ENCODE measurements around the gene ENTHD1.
A peak's percentile ranks its signal among the peaks of the same experiment; 100 is the strongest.

The ENTHD1 gene

DNA sequence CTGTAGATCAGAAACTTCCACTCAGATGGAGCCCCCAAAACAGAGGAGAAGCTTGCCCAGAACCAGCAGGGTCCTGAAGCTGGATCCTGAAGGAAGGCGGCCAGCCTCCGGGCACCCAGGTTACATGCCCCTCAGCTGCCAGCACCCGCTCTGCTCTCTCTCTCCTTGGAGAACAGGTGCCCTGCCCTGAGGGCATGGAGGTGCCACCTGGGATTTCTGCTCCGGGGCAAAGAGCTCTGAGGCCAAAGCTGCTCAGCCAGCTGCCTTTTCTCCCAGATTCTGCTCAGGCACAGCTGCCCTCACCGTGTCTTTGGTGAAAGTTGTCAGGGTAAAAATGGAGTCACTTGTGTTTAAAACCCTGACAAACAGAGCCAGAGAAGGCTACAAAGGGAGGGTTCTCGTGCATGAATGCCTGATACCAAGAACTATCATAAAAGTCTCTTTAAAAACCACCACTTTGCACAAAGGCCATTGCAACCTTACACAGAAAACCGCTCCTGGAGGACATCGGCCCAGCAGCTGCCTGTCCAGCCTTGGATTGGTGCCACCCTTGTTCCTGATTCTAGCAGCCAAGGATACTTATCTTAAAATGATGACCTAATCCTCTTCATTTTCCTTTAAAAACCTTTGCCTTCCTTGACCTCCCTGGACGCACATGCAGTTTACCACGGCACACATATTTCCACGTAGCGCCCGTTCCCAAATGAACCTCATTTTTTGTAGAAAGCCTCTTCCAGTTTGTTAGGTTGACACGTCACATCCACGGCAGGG is 183.0 kb downstream of the ENTHD1 start:
- DNase-seq: no peak
- intact Hi-C loops (cut with DNase I): no loop called here

- DNase-seq: no peak
- intact Hi-C loops (cut with DNase I): no loop called here
These were observed 185.7 kb downstream of the ENTHD1 start for GRCh38 chr22:39707816-39708215.

- no peak for DNase-seq
- intact Hi-C loops (cut with DNase I): no loop called here
These were observed 186.2 kb downstream of the ENTHD1 start for GRCh38 chr22:39707351-39707750.

- DNase-seq: no peak
- intact Hi-C loops (cut with DNase I): no loop called here
These were observed 187.0 kb downstream of the ENTHD1 start for GRCh38 chr22:39706376-39707140.

DNA sequence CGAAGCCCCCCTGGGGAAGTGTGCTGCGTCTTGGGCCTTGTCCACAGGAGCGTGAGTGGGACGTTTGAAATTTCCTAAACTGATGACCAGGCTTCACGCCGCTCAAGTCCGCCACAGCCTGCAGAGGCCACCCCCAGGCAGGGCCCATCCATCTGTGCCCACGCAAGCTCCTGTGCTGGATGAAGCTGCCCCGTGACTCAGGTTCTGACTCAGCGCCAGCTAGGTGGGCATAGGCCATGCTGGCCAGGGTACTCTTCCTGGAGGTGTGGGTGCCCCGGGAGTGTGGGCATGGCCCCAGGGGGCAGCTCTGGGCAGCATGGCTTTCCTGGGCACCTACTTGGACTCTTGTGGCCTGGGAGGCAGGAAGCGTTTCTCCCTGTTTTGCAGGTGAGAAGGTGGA is 188.2 kb downstream of the ENTHD1 start:
- DNase-seq: no peak
- intact Hi-C loops (cut with DNase I): no loop called here

- DNase-seq: peak in 2 of 42 donors; percentile 18 to 20
These were observed 189.5 kb downstream of the ENTHD1 start for GRCh38 chr22:39703928-39704639.

GRCh38 chr22:39703091-39703490 is 190.5 kb downstream of the ENTHD1 start:
- intact Hi-C loops (cut with DNase I): no loop called here

More at GRCh38 chr22:39703928-39704639, 189.5 kb downstream of the ENTHD1 start:
- intact Hi-C loops (cut with DNase I): no loop called here

GRCh38 chr22:39700565-39700964 is 193.0 kb downstream of the ENTHD1 start:
- intact Hi-C loops (cut with DNase I): no loop called here

More at GRCh38 chr22:39703091-39703490, 190.5 kb downstream of the ENTHD1 start:
- DNase-seq: no peak

DNA sequence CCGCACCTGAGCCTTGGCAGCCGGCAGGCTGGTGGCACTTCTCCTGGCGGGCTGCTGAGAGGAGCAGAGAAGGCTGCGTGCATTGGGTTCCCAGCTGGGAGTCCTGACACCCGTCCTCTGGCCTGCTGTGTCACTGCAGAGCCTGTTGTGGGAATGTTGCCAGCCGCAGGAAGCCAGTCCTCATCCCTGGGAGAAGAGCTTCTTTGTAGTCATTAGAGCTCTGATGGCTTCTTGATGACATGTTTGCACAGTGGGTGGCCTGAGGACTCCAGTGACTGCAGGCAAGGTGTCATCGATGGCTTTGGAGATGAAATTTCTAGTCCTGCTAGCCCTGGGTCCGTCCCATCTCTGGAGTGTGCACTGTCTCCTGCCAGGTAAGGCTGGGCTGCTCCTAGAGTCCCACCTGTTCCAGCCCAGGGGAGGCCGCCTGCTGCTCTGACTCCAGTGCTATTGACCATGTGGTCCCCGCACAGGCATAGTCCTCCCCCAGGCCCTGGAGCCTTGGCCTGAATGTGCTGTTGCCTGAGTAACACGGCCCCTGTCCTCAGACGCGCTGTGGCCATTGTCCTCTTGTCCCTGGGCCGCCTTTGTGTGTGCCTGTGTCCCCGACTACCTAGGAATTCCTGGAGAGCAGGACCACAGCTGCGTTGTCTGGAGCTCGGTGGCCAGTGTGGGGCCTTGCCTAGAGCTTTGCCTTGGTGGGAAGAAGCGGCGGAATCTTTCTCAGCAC is 193.8 kb downstream of the ENTHD1 start:
- intact Hi-C loops (cut with DNase I): no loop called here

More at GRCh38 chr22:39700565-39700964, 193.0 kb downstream of the ENTHD1 start:
- DNase-seq: no peak

GRCh38 chr22:39697790-39698430 is 195.7 kb downstream of the ENTHD1 start:
- intact Hi-C loops (cut with DNase I): no loop called here
- no peak for DNase-seq

More for the DNA sequence above, 193.8 kb downstream of the ENTHD1 start:
- DNase-seq: peak in 35 of 42 donors; percentile 9 to 66 (median 41)

DNA sequence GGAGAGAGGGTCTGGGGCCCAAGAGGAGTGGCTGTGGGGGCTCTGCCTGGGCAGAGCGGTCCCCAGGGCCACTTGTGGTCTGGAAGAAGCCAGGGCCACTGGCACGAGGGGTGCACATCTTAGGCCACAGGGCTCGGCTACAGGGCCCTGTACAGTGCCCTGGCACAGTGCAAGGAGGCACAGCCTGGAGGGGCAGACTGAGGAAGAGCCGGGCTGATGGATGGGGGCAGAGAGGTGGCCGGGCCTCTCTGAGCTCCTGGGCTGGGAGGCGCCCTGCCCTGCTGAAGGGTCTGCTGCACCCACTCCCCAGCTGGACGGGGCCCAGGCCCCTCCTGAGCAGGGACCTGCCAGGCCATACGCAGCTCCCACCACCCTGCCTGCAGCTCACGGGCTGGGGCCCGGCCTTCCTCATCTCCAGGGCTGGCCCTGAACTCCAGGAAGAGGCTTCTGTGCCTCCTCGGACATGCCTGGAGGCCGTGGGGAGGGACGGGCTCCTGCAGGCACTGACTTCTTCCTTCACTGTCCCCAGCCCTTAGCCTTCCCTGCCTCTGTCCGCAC is 199.5 kb downstream of the ENTHD1 start:
- intact Hi-C loops (cut with DNase I): no loop called here

More for the DNA sequence above, 199.5 kb downstream of the ENTHD1 start:
- DNase-seq: no peak

Measured in head of caudate nucleus (tissue), 42 donors.